ENCODE data around the gene TMEM178B.

GRCh38 chr7:141103847-141104429, 30.1 kb downstream of the TMEM178B start:
- TF ChIP-seq REST (IDR thresholded peaks at IDR 0.05; ENCODE audit: insufficient read depth in 1 of 2, low read depth in 2 of 2, low read length in 2 of 2) (no peak), POLR2AphosphoS5 (IDR thresholded peaks at IDR 0.05; ENCODE audit: low read depth, low read length) (no peak)

Measured in PFSK-1 (cell line).